PC-9 (cell line): ENCODE measurements around the gene RNU2-1.
"Not testable (repeated sequence)": the region's sequence is repeated elsewhere in the genome, so short reads cannot be mapped to it uniquely, and the experiment has no call there.

Experiments
- CTCF ChIP-seq: fragments of 200-600 bp; sonication (generic); conservative IDR thresholded peaks from 2 replicates; pipeline ENCODE4 v1.6.1; 2017; ENCODE audit warnings: mixed run types, antibody characterized with exemption, mild to moderate bottlenecking, moderate library complexity
- EZH2 ChIP-seq: fragments of 200-600 bp; sonication (generic); IDR thresholded peaks from 2 replicates; pipeline ENCODE4 v1.8.0; 2017; ENCODE audit warnings: antibody characterized with exemption, low read depth

GRCh38 chr17:43272914-43273313 lies 39.1 kb upstream of the RNU2-1 start:
- TF ChIP-seq CTCF, EZH2: not testable (repeated sequence)
